Measurements from ENCODE around the gene ABLIM1.

Gene ABLIM1

DNA sequence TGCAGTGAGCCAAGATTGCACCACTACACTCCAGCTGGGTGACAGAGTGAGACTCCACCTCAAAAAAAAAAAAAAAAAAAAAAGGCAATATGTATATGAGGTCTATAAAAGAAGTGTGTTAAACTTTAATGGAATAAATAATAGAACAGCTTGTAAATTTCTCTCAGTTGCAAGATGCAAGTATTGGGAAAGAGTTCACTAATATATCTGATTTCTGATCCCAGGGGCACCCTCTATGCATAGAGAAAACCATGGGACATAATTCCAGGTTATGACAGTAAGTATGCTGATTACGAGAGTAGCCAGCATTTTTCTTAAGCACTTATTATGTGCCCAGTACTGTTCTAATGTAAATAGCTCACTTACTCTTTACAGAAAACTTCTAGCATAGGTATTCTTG is 187.7 kb downstream of the ABLIM1 start:
- DNase-seq (ENCODE audit: low read depth in 1 of 2, low spot score in 1 of 2): no peak

DNA sequence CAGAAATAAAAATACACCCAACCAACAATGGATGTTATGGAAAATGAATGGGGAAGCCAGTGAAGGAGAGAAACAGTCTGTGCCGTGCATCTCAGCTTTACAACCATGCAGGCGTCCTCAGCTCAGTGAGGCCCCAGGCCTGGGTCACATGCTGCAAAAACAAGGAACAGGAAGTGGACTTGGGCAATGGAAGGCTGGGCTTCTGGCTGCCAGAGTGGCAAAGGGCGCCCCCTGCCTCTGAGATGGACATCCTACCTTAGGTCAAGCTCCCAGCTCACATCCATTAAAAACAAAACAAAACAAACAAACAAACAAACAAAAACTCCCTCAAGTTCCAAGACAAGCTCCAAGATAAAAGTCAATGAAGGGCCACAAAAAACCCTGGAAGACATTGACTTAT is 199.1 kb downstream of the ABLIM1 start:
- DNase-seq (ENCODE audit: low read depth in 1 of 2, low spot score in 1 of 2): no peak

DNA sequence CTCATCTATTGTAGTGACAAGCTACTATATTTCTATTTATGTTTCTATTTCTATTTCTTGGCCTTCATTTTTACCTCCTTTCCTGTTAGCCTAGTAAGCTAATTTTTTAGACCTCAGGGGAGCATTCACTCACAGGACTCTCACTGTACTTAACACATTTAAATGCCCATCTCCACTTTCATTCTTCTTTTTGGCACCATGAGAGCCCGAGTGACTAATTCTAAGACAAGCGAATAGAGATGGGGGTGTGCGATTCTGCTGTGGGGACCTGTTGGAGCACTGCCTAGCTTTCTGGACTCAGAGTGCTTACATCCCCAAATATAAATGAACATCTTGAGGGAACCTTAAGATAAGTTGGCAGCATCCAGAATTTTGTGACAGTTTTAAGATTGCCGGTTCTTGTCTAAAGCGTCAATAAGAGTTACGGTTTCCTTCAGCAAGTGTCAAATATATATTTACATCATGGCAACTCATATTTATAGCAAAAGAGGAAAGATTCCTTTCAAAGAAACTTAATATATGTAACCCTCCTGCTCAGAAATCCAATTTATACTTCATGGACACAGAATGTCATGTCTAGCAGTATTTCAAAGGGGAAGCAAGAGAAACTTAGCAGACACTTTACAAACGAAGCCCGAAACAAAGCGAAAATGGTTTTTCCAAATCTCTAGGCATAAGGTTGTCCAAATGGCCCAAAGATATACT is 199.7 kb downstream of the ABLIM1 start:
- no peak for DNase-seq (ENCODE audit: low read depth in 1 of 2, low spot score in 1 of 2)

- DNase-seq (ENCODE audit: low read depth in 1 of 2, low spot score in 1 of 2): no peak
These were observed 204.5 kb downstream of the ABLIM1 start for GRCh38 chr10:114453576-114453975.

GRCh38 chr10:114448897-114449296 is 209.2 kb downstream of the ABLIM1 start:
- no peak for DNase-seq (ENCODE audit: low read depth in 1 of 2, low spot score in 1 of 2)

GRCh38 chr10:114445332-114445731 is 212.7 kb downstream of the ABLIM1 start:
- DNase-seq (ENCODE audit: low read depth in 1 of 2, low spot score in 1 of 2): no peak

GRCh38 chr10:114444819-114445218 is 213.3 kb downstream of the ABLIM1 start:
- no peak for DNase-seq (ENCODE audit: low read depth in 1 of 2, low spot score in 1 of 2)

- no peak for DNase-seq (ENCODE audit: low read depth in 1 of 2, low spot score in 1 of 2)
These were observed 215.9 kb downstream of the ABLIM1 start for GRCh38 chr10:114442091-114442630.

GRCh38 chr10:114441107-114441506 is 217.0 kb downstream of the ABLIM1 start:
- DNase-seq (ENCODE audit: low read depth in 1 of 2, low spot score in 1 of 2): no peak

GRCh38 chr10:114437473-114438292 is 220.4 kb downstream of the ABLIM1 start:
- no peak for DNase-seq (ENCODE audit: low read depth in 1 of 2, low spot score in 1 of 2)

GRCh38 chr10:114436941-114437340 is 221.1 kb downstream of the ABLIM1 start:
- no peak for DNase-seq (ENCODE audit: low read depth in 1 of 2, low spot score in 1 of 2)

GRCh38 chr10:114432566-114433093 is 225.4 kb downstream of the ABLIM1 start:
- DNase-seq (ENCODE audit: low read depth in 1 of 2, low spot score in 1 of 2): no peak

GRCh38 chr10:114431414-114432135 is 226.5 kb downstream of the ABLIM1 start:
- DNase-seq (ENCODE audit: low read depth in 1 of 2, low spot score in 1 of 2): no peak

DNA sequence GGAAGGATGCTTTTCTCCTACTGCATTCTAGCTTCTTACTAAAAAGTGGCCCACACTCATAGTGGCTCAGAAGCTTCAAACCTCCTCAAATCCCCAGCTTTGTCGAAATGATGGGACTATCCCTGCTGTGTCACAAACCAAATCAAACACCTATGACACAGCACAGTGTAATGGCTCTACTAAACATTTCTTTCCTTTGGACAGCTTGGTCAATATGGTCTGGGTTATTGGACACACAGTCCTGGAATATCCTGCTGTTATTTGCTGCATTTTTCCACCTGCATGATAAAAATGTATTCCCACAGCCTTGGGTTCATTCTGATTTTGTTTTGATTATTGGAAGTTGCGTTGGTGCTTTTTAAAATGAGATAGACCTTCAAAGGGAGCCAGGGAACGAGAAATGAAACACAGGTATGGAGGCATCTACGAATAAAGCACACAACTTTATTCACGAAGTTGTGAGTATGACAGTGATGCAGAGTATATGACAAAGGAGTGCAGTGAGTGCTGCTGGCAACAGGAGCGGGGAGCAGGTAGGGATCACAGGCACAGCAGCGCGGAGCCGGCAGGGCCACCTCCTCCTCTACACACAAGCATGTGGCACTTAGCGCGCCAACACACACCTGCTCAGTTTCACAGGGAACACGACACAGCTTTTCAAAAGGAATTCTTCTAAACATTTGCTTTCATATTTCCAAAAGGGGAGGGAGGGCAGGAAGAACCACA is 227.2 kb downstream of the ABLIM1 start:
- no peak for DNase-seq (ENCODE audit: low read depth in 1 of 2, low spot score in 1 of 2)

DNA sequence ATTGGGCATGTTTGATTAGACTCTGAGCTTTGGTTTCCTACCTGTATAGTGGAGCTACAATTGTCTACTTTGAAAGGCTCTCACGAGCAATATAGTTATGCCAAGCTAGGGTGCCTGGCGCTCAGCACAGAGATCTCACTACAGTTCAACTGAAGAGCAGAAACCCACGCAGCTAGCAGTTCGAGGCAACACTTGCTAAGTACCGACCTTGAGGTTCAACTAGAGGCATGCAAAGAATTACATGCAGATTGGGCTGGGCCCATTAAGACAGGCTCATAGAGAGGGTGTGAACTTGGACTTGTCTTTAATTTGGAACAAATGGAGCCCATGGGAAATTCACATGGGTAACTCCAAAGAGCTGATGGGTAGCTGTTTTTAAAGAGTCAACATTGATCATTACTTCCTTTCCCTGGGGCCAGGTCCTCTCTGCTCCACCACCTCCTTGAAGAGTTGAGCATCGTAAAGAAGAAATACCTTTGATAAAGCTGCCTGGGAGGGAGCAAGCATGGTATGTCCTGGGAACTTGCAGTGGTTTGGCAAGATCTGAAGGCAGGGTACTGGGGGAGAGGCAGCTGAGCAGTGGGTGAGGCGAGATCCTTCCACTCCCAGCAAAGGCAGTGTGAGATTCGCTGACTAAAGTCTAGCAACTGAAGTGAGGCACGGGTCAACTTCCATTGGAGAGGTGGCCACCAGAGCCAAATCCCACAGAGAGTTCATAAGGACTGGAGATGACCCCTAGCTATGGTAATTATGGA is 228.3 kb downstream of the ABLIM1 start:
- no peak for DNase-seq (ENCODE audit: low read depth in 1 of 2, low spot score in 1 of 2)

- no peak for DNase-seq (ENCODE audit: low read depth in 1 of 2, low spot score in 1 of 2)
These were observed 230.8 kb downstream of the ABLIM1 start for GRCh38 chr10:114427124-114427852.

DNA sequence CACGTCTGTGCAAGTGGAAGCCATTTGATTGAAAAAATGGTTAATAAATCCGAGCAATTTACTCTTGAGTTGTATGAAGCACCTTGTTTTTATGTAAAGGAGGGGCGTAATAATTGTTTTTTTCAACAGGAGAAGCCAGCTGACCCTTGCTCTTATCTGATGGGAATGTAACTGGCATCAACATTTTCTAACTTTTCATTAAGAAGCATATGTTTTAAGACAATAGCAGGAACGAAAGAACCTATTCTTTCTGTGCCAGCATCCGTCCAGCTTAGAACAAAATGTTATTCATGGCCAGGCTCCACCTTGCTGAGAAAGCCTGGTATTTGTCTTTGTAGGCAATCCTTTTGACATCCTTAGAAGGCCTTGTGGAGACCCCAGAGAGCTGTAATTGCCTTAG is 231.6 kb downstream of the ABLIM1 start:
- no peak for DNase-seq (ENCODE audit: low read depth in 1 of 2, low spot score in 1 of 2)

DNA sequence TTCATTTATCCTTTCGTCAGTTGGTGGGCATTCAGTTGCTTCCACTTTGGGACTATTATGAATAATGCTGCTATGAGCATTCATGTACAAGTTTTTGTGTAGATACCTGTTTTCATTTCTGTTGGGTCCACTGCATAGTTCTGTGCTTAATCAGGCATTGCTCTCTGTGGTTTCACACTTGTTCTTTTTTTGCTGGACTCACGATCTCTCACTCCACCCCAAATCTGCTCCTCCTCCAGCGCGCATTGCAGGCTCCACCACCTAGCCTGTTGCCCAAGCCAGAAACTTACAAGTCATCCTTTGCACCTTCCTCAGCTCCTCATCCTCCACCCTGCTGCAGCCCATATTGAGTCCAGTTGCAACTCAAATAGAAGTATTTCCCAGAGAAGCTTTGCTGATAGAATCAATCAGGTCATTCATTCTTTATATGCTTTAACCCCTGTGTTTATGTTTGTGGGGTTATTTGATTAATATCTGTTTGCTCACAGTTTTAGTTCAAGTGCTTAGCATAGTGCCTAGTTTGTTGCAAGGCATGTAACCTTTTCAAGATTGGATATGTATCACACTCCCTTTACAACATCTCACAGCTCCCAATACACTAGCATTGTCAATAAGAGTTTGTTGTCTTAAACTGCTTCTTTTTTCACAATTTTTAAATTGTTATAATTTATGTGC is 237.1 kb downstream of the ABLIM1 start:
- DNase-seq (ENCODE audit: low read depth in 1 of 2, low spot score in 1 of 2): no peak

DNA sequence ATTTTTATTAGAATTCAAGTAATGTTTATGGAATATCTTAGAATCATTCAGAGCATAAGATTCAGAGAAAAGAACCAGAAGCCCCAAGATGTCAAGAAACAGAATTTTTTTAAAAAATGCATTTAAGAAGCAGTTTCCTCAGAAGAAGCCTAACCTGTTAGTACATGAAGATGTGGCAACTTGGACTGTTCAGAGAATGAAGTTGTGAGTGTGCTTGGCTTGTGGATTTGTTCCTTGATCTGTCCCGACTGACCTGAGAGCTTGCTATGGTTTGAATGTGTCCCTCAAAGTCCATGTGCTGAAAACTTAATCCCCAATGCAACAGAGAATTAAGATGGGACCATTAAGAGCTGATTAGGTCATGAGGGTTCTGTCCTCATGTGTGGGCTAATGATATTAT is 240.0 kb downstream of the ABLIM1 start:
- no peak for DNase-seq (ENCODE audit: low read depth in 1 of 2, low spot score in 1 of 2)

Data from stimulated activated CD4-positive, alpha-beta T cell treated with anti-CD3 and anti-CD28 coated beads, Interleukin-15, amount 100 ng/mL, for 1 hour (primary cell).